ENCODE results near the gene CYREN.
"Not testable (repeated sequence)": the region's sequence is repeated elsewhere in the genome, so short reads cannot be mapped to it uniquely, and the experiment has no call there.

CYREN gene, protein sequence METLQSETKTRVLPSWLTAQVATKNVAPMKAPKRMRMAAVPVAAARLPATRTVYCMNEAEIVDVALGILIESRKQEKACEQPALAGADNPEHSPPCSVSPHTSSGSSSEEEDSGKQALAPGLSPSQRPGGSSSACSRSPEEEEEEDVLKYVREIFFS

DNA sequence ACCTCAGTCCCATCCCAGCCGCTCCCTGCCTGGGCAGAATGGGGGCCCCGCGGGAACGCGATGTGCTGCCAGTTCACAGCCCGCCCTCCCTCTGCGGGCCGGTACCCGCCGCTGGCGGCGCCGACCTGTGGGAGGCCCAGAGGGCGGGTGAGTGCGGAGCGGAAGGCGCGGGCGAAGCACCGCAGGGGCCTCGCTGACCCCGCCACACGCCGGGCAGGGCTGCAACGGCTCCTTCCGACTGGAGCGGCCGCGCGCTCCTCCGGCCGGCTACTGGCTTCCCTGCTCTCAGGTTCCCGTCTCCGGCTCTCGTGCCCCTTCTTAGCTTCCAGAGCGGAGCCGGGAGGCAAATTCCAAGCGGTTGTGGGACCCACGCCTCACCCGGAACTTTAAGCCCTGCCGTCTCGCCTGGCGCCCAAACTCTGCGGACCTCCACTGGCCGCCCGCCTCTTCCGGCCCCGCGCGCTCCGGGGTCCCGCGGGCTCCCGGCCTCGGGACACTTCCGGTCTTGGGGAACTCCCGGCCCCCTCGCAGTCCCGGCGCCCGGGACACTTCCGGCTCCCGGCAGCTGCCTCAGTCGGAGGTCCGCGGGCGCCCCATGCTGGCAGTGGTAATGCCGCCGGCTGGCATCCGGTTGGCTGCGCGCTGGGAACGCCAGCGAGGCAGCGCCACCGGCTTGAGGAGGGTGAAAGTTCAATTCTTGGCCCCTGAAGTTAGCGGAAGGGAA is at the start of gene CYREN:
TSS of gene CYREN (minus strand) at position 434 of the 724 bp plus-strand sequence. CDS start 1,785 bp downstream, outside the sequence.
- DNase-seq = peak; percentile 95

DNA sequence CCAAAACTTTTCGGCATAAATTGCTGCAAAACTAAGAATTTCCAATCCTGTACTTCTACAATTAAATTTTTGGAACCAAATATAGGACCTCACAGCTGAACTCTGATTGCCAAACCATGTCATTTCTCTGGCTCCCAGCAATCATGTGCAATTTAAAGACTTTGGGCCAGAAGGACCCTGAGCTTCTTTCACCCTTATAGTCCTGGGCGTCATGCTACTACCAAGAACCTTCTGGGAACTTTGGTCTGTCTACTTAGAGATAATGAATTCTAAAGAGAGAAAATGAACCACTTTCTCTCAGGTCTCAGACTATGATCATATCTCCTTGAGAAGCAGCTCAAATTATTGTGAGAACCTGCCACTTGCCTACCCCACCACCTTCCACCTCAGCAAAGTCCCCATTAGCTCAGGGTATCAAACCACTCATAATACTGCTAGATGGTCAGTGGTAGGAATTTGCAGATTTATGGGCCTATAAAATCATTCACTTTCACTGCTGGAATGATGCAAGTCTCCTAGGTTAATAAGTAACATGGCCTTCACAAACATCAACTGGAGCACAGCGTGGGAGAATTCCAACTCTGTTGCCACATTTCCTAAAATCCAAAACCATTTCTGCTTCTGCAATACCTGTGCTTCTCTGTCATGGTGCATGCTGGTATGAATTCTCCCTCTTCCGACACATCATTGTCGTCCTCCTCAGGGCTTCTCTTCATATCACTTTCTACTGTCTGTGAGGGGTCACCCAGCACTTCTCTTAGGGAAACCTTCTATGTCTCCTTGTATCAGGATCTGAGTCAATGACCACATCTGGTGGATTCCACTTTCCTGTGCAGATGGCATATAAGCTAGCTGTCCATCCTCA is 47.4 kb upstream of the CYREN start:
- DNase-seq = no peak

DNA sequence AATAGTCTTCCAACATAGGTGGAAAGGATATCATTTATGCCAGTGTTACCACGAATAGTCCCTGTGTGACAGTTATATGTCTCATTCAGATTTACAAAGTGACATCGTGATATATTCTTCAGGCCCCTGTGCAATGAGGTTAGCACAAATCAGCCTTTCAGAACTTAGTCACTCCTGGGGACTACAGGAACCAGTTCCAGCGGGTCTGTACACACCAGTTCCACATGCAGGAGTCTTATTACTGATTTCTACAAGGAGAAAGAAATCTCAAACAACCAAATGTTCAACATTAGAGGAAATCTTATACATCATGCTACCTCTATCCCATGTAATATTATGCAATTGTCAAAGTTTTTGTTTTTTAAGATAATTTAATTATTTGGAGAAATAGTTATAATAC is 45.2 kb upstream of the CYREN start:
- no peak for DNase-seq

DNA sequence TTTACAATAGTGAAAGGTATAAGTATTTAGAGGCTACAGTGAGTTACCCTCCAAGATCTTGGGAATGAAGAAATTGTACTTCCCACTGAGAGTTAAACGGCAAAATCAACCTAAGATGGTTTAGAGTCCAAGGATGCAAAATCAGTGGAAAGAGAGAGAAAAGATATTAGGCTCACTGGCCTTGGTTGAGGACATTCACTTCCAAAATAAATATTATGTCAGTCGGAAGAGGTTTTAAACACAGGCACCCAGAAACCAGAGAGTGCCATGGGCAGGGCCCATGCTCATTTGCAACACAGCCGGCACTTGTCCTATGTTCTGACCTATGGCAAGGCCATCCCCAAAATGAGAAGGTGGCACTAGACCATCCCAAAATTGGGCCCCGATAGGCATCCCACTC is 44.7 kb upstream of the CYREN start:
- DNase-seq = no peak

DNA sequence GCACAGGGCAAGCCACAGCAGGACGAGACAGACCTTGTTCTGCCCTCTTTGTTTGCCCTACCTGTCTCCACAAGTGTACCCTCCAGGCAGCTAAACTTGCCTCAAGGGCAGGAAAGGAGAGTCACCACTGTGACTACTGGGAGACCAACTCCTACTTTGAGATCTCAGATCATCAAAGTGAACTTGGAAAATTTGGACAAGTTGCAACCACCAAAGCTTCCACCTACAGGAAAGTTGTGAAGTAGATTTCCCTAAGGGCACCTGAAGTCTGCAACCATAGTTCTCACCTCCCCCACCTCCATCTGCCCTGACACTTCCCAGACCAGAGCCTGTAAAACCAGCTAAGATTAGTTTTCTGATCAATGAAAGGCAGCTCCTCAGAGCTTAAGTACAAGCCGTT is 43.3 kb upstream of the CYREN start:
- DNase-seq = no peak

DNA sequence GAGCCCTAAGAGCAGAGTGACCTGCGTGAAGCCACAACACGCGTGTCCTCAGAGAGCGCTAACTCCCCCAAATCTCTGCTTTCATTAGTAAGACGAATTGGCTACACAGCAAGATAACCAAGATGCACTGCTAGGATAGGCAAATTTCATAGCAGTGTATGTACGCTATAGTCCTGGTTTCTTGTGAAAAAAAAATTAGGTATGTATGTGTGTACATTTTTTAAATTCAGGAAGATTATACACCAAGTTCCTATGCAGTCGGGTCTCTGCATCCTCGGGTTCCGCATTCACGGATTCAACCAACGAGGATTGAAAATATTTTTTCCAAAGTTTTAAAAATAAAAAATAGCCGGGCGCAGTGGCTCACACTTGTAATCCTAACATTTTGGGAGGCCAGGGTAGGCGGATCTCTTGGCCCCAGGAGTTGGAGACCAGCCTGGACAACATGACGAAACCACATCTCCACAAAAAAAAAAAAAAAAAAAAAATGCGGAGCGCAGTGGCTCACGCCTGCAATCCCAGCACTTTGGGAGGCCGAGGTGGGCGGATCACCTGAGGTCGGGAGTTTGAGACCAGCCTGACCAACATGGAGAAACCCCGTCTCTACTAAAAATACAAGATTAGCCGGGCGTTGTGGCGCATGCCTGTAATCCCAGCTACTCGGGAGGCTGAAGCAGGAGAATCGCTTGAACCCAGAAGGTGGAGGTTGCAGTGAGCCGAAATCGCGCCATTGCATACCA is 41.6 kb upstream of the CYREN start:
- DNase-seq = not testable (repeated sequence)

DNA sequence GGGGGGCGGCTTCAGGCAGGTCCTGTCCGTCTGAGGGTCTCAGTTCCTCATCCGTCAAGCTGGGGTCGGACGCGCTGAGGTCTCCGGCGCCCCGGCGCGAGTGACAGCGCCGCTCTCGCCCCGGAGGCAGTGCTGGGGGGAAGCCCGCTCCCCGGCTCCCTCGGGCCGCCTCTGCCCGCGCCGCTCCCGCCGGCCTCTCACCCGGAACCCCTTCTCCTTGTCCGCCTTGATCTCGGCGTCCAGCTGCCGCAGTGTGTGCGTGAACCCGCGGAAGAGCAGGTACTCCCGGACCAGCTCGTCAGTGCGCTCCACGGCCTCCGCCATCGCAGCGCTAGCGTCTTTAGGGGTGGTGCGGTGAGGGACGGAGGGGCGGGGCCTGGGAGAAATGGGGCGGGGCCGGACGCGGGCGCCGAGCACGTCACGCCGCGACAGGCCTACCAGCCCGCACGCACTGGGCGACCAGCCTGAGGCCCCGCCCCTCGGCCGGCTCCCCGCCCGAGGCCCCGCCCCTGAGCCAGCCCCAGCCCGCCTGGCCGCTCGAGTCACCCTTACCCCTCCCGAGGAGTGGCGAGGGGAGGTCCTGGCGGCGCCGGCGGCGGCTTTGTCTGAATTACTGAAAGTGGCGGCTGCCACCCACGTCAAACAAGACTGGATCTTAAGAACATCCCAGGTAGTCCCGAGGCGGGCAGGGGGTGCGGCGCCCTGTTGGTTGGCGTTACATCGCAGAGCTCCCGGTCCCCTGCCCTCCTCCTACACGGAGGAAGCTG is 40.9 kb upstream of the CYREN start, which contains the start of gene WDR91:
TSS of gene WDR91 (minus strand) at position 348 of the 767 bp plus-strand sequence. CDS start at position 324, 24 bp downstream.
- DNase-seq = peak; percentile 95

DNA sequence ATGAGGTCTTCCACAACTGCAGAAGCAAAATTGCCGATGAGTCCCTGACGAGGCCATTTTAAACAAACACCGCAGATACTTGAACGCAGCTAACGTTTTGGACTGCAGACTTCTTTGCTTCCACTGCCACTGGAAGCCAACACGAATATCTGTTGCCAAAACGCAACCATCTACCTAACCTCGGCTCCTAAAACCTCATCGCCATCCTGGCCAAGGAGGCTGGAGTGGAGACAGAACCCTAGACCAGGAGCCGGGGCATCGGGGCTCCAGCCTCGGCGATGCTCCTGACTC is 40.3 kb upstream of the CYREN start:
- no peak for DNase-seq

DNA sequence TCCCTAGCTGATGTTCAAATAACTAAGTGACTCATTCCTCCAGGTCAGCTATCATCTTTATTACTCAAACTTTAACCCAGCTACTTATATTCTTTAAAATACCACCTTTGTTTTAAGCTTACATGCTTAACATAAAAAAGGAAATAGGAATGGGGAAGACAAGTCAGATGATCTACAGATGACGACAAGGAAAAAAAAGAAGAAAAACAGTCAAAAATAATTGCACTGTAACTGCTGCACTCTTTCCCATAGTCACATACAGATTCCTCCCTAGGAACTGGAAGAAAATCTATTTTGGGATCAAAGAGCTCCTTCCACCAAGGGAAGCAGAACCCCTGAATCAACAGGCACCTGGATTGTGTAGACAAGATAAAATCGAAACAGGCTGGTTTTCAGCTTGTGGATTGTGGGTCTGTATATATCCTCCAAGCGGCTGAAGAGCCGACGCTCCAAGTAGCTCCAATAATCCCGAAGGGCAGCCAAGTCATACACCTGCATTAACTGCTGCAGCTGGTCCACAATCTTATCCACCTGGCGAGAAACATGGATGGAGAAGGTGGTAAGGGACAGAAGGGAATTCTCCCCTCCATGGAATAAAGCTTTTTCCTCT is 38.8 kb upstream of the CYREN start:
- no peak for DNase-seq

DNA sequence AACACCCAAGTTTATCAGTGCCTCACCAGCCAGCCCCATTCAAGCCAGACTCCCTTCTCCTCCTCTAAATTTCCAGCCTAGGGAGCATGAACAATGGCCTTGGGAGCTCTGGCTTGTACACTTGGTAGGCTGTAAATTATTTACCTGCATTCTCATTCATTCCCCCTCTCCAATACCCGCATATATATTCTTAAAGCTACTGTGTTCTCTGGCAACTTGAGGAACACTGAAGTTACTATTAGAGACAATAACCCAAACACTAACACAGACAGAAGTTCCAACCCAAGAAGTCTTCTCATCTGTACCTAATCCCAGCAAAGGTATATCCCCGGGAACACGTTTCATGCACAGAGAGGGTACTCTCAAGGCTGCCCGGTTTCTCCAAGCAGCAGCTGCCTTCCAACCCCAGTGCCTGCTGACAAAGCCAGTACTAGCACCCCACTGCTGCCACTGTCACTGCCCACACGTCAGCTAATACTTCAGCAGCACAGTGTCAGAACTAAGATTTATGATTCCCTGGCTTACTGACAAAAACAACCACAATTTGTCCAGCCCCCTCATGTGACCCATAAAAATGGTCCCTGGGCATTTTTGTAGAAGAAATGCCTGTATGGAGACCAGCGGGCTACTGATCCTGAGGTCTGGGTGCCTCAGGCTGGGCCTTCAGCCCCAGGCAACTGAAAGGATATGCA is 37.7 kb upstream of the CYREN start:
- DNase-seq = no peak

DNA sequence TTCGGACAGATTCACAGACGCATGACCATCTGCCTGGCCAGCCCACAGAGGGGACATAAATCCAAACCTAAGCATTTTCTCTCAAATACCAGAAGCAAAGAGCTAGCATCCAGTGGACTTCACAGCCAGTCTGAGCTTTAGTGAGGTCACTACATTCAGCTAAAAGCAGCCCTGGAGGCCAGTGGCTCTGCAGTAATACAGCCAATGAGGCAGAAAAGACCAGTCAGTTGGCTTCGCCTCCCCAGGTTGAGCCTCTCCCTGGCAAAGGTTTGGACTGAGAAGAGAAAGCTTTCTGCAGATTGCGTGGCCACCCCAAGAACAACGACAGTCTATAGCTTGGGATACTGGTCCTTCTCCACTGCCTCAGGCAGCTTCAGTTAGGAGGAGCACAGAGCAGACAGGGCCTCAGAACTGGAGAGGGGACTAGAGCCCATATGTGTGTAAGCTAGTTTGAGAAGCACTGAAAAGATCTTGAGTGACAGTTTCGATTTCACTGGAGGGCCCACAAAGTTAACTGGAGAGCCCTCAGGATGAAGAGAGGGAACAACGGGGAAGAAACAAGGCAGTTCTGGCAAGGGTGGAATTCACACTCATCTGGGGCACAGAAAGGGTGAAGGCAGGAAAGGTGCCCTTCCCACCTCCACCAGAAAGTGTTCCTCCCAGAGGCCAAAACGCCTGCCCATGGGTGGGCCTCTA is 37.0 kb upstream of the CYREN start:
- no peak for DNase-seq

DNA sequence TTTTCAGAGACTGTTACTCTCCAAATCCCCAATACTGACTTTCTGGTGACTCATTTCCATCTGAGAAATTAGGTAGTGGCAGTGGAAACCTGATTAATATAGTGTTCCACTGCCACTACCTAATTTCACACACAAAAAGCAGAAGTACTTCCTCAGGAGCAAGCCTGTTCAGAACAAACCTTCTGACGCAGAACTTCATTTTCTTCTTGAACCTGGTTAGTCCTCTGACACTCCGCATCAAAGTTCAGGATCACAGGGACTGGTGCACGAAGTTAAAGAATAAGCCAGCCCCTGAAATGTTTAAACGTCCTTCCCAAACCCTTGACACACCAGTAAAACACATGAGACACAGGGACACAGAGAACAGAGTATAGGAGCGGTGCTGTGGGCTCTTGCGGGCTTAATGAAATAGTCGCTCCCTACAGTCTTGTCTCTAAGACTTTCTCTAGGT is 36.5 kb upstream of the CYREN start:
- DNase-seq = no peak

DNA sequence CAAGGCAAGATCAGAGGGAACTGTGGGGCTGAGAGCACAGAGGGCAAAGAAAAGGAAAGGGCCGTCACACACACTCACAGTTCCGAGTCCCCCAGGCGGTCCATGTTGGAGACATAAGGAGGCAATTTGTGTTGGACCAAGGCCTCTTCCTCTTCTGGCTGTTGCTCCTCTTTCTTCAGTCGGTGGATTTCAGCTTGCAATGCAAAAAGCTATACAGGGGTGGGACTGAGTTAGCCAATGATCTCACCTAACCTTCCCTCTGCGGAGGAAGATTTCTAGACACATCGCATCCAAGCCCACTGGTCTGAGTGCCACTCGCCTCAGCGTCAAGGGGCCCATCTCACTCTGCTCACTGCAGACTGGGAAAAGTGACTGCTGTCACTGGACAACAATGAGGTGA is 35.3 kb upstream of the CYREN start:
- DNase-seq = no peak

DNA sequence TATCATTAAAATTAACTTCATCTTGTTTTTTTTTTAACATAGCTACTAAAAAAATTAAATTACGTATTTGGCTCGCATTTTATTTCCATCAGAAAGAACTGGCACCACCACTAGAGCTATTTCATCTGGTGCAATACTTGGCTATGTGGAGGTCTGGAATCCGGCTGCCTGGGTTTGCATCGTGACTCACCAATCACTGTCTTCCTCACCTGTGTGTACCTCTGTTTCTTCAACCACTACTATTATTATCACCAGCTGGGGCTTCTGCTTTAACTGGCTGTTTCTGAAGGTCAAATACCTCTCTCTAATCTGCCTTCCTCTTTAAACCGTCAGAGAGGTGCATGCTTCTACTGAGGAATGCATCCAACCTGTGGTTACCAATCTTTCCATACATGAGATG is 34.4 kb upstream of the CYREN start:
- no peak for DNase-seq

DNA sequence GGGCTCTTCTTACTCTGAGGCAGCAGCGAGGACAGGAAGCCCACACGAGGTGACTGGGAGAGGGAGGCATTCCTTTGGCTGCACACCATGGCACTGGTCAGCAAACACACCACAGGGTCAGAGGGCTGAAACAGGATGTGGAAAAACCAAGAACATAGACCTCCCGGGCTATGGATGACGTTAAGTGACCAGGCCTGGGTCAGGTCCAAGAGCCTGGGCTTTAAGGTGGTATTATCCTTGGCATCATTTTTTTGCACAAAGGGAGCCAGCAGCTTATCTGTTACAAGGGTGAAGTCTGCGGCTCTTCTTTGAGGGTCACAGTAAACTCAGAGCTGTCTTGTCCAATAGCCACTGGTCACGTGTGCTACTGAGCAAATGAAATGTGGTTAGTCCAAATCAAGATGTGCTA is 33.8 kb upstream of the CYREN start:
- DNase-seq = no peak

DNA sequence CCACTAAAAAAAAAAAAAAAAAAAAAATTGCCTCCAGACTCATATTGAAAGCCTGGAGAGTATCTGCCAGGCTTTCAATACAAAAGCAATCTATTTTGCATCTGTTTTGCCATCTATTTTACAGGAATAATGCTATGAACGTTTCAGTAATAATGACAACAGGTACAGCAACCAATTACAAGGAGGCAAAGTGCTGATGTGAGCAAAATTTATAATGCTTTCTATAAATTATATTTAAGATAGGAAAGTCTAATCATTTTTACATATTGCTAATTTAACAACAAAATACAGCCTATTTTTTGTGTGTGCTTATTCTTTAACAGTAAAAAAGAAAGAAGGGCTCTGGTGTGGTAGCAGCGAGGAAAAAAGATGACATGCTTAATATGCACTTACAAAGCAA is 30.8 kb upstream of the CYREN start:
- DNase-seq = no peak

DNA sequence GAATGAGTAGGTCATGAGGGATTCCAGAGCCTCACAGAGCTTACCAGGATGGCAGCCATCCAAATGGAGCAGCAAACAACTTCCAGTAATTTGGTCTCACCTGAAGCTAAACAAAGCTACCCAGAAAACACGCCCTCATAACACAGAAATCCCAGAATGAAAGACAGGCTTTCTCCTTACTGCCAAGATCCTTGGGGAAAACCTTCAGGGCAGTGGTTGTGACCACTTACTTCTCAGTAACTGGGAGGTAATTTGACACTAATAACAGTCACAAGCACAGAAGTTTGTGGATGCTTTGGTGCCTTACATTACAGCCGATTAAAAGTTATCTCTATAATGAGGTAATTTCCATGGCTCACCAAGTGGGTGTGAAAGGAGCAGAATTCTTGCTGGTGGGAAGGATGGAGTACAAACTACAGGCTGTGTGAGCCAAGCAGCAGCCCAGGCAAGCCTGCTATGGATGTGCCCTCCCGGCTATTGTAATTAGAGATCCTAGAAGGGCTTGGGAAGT is 30.4 kb upstream of the CYREN start:
- no peak for DNase-seq

DNA sequence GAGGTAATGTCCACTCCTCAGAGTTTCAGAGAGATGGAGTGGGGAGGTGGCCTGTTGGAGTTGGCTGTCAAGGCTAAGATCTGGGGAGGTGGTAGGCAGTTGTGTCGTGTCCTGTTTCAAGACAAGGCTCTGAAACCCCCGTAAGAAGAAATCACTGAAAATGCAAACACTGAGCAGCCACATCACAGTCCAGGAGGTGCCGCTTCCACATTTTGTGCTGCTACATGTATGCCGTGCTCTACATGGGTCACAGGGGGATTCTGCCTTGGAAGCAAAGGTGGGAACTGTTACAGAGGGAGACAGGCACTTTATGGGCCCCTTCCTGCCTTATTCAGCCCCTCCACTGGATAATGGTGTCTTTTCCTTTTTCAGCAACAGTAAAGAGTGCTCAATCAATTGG is 28.9 kb upstream of the CYREN start:
- no peak for DNase-seq

DNA sequence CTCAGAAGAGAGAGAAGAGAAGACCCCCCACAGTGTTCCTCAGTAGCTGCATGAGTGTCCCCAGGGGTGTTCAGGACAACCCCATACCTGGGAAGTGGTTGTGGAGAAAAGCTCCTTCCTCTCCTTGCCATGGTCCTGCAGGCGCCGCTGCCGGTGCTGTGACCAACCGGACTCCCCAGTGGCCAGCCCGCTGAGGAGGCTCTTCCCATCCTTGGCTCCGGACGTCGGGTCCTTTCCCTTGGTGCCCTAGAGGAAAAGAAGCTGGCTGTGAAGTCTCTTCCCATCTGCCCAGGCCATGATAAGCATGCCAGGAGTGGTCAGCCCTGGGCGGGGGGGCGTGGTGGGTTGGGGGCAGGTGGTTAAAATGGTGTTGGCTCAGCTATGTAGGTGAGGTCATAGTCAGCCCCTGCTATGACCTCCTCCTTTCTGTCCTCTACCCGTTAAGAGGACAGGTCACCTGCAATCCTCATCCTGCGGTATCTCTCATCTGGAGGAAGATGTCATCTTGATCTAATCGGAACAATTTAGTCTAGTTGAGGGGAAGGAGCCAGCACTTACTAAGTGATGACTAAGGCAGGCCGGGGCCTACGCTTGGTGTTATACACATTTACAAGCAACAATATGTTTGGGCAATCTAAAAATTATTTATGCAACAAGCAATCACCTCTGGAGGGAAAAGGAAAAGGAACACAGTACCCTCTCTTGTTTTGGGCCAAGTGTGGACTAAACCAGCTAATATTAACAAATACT is 27.6 kb upstream of the CYREN start:
- DNase-seq = no peak

DNA sequence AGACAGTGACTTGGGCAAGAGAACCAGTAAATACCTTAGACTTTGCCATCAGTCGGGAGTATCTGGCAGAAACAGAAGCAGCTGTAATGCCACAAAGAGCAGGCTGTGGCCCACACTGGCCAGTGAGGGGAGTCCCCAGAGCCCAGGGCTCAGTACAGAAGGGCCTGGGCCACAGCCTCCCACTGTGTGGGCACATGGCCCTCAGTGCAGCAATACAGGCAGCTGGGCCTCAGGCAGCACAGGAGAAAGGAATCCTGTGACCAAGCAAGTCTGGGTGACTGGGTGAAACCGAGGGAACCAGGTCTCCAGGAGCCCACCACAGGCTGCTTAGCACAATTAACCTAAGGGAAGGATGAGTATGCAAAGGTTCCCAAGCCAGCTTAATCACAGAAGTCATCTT is 26.8 kb upstream of the CYREN start:
- DNase-seq = no peak

Measured in stimulated activated CD4-positive, alpha-beta T cell treated with anti-CD3 and anti-CD28 coated beads, Interleukin-1b, Interleukin-23, amount 100 ng/mL, for 48 hours (primary cell).